Measurements from ENCODE around the gene PFAS.

Gene PFAS

GRCh38 chr17:8292639-8293395 lies 43.7 kb downstream of the PFAS start:
- TF ChIP-seq TAF1 (IDR thresholded peaks at IDR 0.05; ENCODE audit: borderline replicate concordance, low read depth, low read length) (no peak), POLR2AphosphoS5 (IDR thresholded peaks at IDR 0.05; ENCODE audit: low read depth, low read length) (no peak), POLR2A (IDR thresholded peaks at IDR 0.05; ENCODE audit: low read depth, low read length) (no peak)
- no peak for FAIRE-seq
- DNase-seq (ENCODE audit: insufficient read length) = no peak

GRCh38 chr17:8294361-8294760 lies 45.3 kb downstream of the PFAS start:
- no peak for FAIRE-seq
- TF ChIP-seq POLR2AphosphoS5 (IDR thresholded peaks at IDR 0.05; ENCODE audit: low read depth, low read length) (no peak), TAF1 (IDR thresholded peaks at IDR 0.05; ENCODE audit: borderline replicate concordance, low read depth, low read length) (no peak), POLR2A (IDR thresholded peaks at IDR 0.05; ENCODE audit: low read depth, low read length) (no peak)
- no peak for DNase-seq (ENCODE audit: insufficient read length)

- FAIRE-seq (no peak), DNase-seq (ENCODE audit: insufficient read length) (no peak)
- TF ChIP-seq TAF1 (IDR thresholded peaks at IDR 0.05; ENCODE audit: borderline replicate concordance, low read depth, low read length) (no peak), POLR2AphosphoS5 (IDR thresholded peaks at IDR 0.05; ENCODE audit: low read depth, low read length) (no peak), POLR2A (IDR thresholded peaks at IDR 0.05; ENCODE audit: low read depth, low read length) (no peak)
These were observed 45.8 kb downstream of the PFAS start for GRCh38 chr17:8294814-8295316.

- TF ChIP-seq POLR2A (IDR thresholded peaks at IDR 0.05; ENCODE audit: low read depth, low read length) = no peak
- TF ChIP-seq POLR2AphosphoS5 (IDR thresholded peaks at IDR 0.05; ENCODE audit: low read depth, low read length) = no peak
- no peak for TF ChIP-seq TAF1 (IDR thresholded peaks at IDR 0.05; ENCODE audit: borderline replicate concordance, low read depth, low read length)
- DNase-seq (ENCODE audit: insufficient read length) = no peak
- peak; percentile 30 for FAIRE-seq
These were observed 51.1 kb downstream of the PFAS start for GRCh38 chr17:8300226-8300625.

- TF ChIP-seq TAF1 (IDR thresholded peaks at IDR 0.05; ENCODE audit: borderline replicate concordance, low read depth, low read length) = no peak
- no peak for TF ChIP-seq POLR2AphosphoS5 (IDR thresholded peaks at IDR 0.05; ENCODE audit: low read depth, low read length)
- no peak for TF ChIP-seq POLR2A (IDR thresholded peaks at IDR 0.05; ENCODE audit: low read depth, low read length)
- FAIRE-seq (peak; percentile 92), DNase-seq (ENCODE audit: insufficient read length) (peak; percentile 74)
These were observed 51.6 kb downstream of the PFAS start for GRCh38 chr17:8300627-8301242.

GRCh38 chr17:8310601-8311123 lies 61.6 kb downstream of the PFAS start:
- no peak for DNase-seq (ENCODE audit: insufficient read length)
- FAIRE-seq = no peak
- TF ChIP-seq POLR2A (IDR thresholded peaks at IDR 0.05; ENCODE audit: low read depth, low read length) = no peak
- no peak for TF ChIP-seq POLR2AphosphoS5 (IDR thresholded peaks at IDR 0.05; ENCODE audit: low read depth, low read length)
- no peak for TF ChIP-seq TAF1 (IDR thresholded peaks at IDR 0.05; ENCODE audit: borderline replicate concordance, low read depth, low read length)

- TF ChIP-seq POLR2A (IDR thresholded peaks at IDR 0.05; ENCODE audit: low read depth, low read length) (no peak), TAF1 (IDR thresholded peaks at IDR 0.05; ENCODE audit: borderline replicate concordance, low read depth, low read length) (no peak), POLR2AphosphoS5 (IDR thresholded peaks at IDR 0.05; ENCODE audit: low read depth, low read length) (no peak)
- DNase-seq (ENCODE audit: insufficient read length) = no peak
- FAIRE-seq = no peak
These were observed 62.2 kb downstream of the PFAS start for GRCh38 chr17:8311131-8311790.

GRCh38 chr17:8312251-8312650 lies 63.2 kb downstream of the PFAS start:
- DNase-seq (ENCODE audit: insufficient read length) (no peak), FAIRE-seq (no peak)
- TF ChIP-seq POLR2A (IDR thresholded peaks at IDR 0.05; ENCODE audit: low read depth, low read length) = no peak
- TF ChIP-seq POLR2AphosphoS5 (IDR thresholded peaks at IDR 0.05; ENCODE audit: low read depth, low read length) = no peak
- no peak for TF ChIP-seq TAF1 (IDR thresholded peaks at IDR 0.05; ENCODE audit: borderline replicate concordance, low read depth, low read length)

- TF ChIP-seq TAF1 (IDR thresholded peaks at IDR 0.05; ENCODE audit: borderline replicate concordance, low read depth, low read length) (no peak), POLR2AphosphoS5 (IDR thresholded peaks at IDR 0.05; ENCODE audit: low read depth, low read length) (no peak), POLR2A (IDR thresholded peaks at IDR 0.05; ENCODE audit: low read depth, low read length) (no peak)
- DNase-seq (ENCODE audit: insufficient read length) (no peak), FAIRE-seq (no peak)
These were observed 63.9 kb downstream of the PFAS start for GRCh38 chr17:8312726-8313600.

Data from GM12892 (cell line).